ENCODE results near the gene ARL13B. TPM values are rescaled to one million over a fixed set of nuclear protein-coding genes. Genes with fewer than 3 reads are reported as not detected.
"Not testable (repeated sequence)": the region's sequence is repeated elsewhere in the genome, so short reads cannot be mapped to it uniquely, and the experiment has no call there.

The ARL13B gene
- total RNA-seq, 4 donors from 2014 or later: 1.2 to 2.7 (median 1.4) TPM

DNA sequence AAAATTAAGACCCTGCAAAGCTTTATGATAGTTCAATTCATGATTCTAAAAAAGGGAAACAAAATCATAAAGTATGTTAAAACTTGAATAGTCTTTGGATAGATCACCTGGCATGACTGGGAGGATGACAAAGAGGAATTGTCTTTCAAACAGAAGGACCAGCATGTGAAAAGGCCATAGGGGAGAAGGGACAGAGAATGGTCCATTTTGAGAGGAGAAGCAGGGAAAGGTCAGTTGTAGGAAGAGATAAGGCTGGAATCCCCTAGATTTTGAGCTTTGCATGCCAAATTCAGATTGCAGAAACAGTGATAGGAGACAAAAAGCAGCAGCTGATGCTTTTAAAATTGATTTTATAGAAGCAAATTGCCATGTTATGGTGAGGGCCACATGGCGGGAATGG lies 18.9 kb upstream of the ARL13B start:
- in situ Hi-C loops (cut with MboI; ENCODE audit: low sequenced_read_pairs in 4 of 4) (no loop called here), intact Hi-C loops (cut with DNase I; ENCODE audit: low total_unique reads) (no loop called here)
- Histone ChIP-seq H3K27ac (no peak overlapping the region), H3K9me3 (no peaks in the 10 kb centered on the region), H3K4me1 (no peaks in the 10 kb centered on the region), H3K4me3 (no peak overlapping the region), H3K36me3 (no peaks in the 10 kb centered on the region), H3K27me3 (no peaks in the 10 kb centered on the region)
- DNase-seq: no peak
- ATAC-seq: no peak
- TF ChIP-seq, protein P1, sequence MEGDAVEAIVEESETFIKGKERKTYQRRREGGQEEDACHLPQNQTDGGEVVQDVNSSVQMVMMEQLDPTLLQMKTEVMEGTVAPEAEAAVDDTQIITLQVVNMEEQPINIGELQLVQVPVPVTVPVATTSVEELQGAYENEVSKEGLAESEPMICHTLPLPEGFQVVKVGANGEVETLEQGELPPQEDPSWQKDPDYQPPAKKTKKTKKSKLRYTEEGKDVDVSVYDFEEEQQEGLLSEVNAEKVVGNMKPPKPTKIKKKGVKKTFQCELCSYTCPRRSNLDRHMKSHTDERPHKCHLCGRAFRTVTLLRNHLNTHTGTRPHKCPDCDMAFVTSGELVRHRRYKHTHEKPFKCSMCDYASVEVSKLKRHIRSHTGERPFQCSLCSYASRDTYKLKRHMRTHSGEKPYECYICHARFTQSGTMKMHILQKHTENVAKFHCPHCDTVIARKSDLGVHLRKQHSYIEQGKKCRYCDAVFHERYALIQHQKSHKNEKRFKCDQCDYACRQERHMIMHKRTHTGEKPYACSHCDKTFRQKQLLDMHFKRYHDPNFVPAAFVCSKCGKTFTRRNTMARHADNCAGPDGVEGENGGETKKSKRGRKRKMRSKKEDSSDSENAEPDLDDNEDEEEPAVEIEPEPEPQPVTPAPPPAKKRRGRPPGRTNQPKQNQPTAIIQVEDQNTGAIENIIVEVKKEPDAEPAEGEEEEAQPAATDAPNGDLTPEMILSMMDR (IDR thresholded peaks at IDR 0.05 in 4 of 5, conservative IDR thresholded peaks at IDR 0.05 in 1 of 5): no peak
- TF ChIP-seq POLR2A (IDR thresholded peaks at IDR 0.05): no peak

GRCh38 chr3:93961489-93961888 lies 18.5 kb upstream of the ARL13B start:
- Histone ChIP-seq H3K4me3 (no peak overlapping the region), H3K27ac (no peak overlapping the region), H3K27me3 (no peaks in the 10 kb centered on the region), H3K9me3 (no peaks in the 10 kb centered on the region), H3K4me1 (no peaks in the 10 kb centered on the region), H3K36me3 (no peaks in the 10 kb centered on the region)
- in situ Hi-C loops (cut with MboI; ENCODE audit: low sequenced_read_pairs in 4 of 4): no loop called here
- intact Hi-C loops (cut with DNase I; ENCODE audit: low total_unique reads): no loop called here
- ATAC-seq: no peak
- TF ChIP-seq, protein P1 (IDR thresholded peaks at IDR 0.05 in 4 of 5, conservative IDR thresholded peaks at IDR 0.05 in 1 of 5): no peak
- no peak for TF ChIP-seq POLR2A (IDR thresholded peaks at IDR 0.05)
- no peak for DNase-seq

DNA sequence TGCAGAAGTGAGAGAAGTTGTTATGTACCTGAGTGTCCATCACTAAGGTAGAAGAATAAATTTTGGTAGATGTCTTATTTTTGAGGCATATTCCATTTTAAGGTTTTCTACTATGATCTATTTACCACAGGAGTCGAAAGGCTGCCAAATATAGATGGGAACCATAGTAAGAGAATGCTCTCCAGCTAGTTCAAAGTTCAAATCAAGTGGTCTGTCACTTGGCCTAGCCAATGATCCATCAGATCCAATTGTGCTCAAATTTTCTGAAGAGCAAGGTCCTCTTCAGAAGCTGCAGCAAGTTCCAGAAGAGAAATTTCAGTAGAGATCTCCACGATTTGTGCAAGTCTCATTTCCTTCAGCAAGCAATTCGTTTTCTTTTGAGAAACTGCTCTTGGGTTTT lies 17.2 kb upstream of the ARL13B start:
- Histone ChIP-seq H3K4me1 (no peaks in the 10 kb centered on the region), H3K36me3 (no peaks in the 10 kb centered on the region), H3K27ac (no peak overlapping the region), H3K9me3 (no peaks in the 10 kb centered on the region), H3K4me3 (no peak overlapping the region), H3K27me3 (no peaks in the 10 kb centered on the region)
- in situ Hi-C loops (cut with MboI; ENCODE audit: low sequenced_read_pairs in 4 of 4): no loop called here
- intact Hi-C loops (cut with DNase I; ENCODE audit: low total_unique reads): no loop called here
- TF ChIP-seq, protein P1 (IDR thresholded peaks at IDR 0.05 in 4 of 5, conservative IDR thresholded peaks at IDR 0.05 in 1 of 5): no peak
- TF ChIP-seq POLR2A (IDR thresholded peaks at IDR 0.05): no peak
- no peak for ATAC-seq
- DNase-seq: no peak

GRCh38 chr3:93965106-93965505 lies 14.8 kb upstream of the ARL13B start:
- H3K27me3 ChIP-seq; H3K9me3 ChIP-seq; H3K4me1 ChIP-seq; ATAC-seq; H3K4me3 ChIP-seq; DNase-seq; H3K36me3 ChIP-seq; H3K27ac ChIP-seq; intact Hi-C loops (cut with DNase I; ENCODE audit: low total_unique reads): not testable (repeated sequence)
- in situ Hi-C loops (cut with MboI; ENCODE audit: low sequenced_read_pairs in 4 of 4): loop anchor here in 1 of 4 donors (5.0 kb wide), 1 partner anchor 38 kb away; no protein-coding TSS in a partner anchor

DNA sequence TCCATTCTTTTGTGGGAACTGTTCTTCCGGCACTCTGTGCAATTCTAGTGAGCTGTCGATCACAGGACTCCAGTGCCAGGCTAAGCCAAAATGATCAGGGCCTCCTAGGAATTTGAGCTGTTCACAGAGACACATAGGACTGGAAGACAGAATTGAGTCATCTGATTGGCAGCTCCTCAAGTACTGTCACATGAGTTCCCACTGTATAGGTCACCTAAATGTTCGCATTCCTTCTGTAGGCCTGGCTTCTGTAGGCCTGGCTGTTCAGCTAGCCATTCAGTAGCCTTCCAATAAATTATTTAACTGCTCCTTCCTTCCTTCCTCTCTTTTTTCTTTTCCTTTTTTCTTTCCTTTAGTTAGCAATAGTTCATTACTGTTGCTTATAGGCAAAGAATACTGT lies 10.5 kb upstream of the ARL13B start:
- no peaks in the 10 kb centered on the region for H3K9me3 ChIP-seq
- no peaks in the 10 kb centered on the region for H3K27me3 ChIP-seq
- peaks cover 3% of the 10 kb centered on the region in 2 donors for H3K4me1 ChIP-seq
- ATAC-seq (no peak), DNase-seq (no peak)
- H3K27ac ChIP-seq: no peak overlapping the region
- no peaks in the 10 kb centered on the region for H3K36me3 ChIP-seq
- H3K4me3 ChIP-seq: no peak overlapping the region
- TF ChIP-seq POLR2A (IDR thresholded peaks at IDR 0.05): no peak
- TF ChIP-seq, protein P1 (IDR thresholded peaks at IDR 0.05 in 4 of 5, conservative IDR thresholded peaks at IDR 0.05 in 1 of 5): no peak
- intact Hi-C loops (cut with DNase I; ENCODE audit: low total_unique reads) (no loop called here), in situ Hi-C loops (cut with MboI; ENCODE audit: low sequenced_read_pairs in 4 of 4) (loop anchor here in 1 of 4 donors (5.0 kb wide), 1 partner anchor 42 kb away; no protein-coding TSS in a partner anchor)

Measured in gastrocnemius medialis (tissue), 4 donors.